AG04449 (cell line): ENCODE results near the gene XPO6.

Experiments
- CTCF ChIA-PET: fragments of 350-600 bp; formaldehyde crosslinking; extraction: SDS; loops from one replicate; lab custom pipeline; 2021; ENCODE audit warnings: antibody characterized with exemption; lab: Yijun Ruan, JAX
- POLR2A ChIA-PET: fragments of 400-600, 350-600 bp; formaldehyde crosslinking; extraction: SDS; loops from one replicate; lab custom pipeline; 2020; ENCODE audit warnings: antibody characterized with exemption, inconsistent platforms; lab: Yijun Ruan, JAX
- DNase-seq: peaks from one replicate; pipeline ENCODE4 v3.0.0-alpha.2; 2010; ENCODE audit warnings: low read depth, low spot score
- H3K4me3 ChIP-seq: 2 replicates; pipeline ENCODE4 v1.5.1; 2011; ENCODE audit warnings: low read depth, mild to moderate bottlenecking, control low read depth, low read length
- CTCF ChIP-seq: IDR thresholded peaks from one replicate; pipeline ENCODE4 v1.5.1; 2011; ENCODE audit warnings: mild to moderate bottlenecking, moderate library complexity, low read length, control low read depth, inconsistent platforms; ENCODE audit not compliant: insufficient read depth; ENCODE audit errors: missing control alignments

The XPO6 gene

DNA sequence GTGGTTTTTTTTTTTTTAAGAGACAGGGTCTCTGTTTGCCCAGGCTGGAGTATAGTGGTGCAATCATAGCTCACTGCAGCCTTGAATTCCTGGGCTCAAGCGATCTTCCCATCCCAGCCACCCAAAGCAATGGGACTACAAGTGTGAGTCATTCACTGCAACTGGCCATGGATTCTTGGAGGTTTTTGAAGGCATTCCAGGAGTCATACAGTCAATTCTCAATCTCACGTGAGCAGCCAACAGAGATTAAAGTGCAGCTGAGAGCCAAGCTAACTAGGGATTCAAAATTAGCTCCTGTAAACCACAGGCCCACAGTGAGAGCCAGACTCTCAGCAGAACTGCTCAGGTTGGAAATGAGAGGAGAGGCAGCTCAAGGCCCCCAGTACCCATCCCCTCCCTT, 30.2 kb downstream of the XPO6 start:
- no peak for TF ChIP-seq CTCF
- POLR2A ChIA-PET: interaction anchor here (0.6 to 1.7 kb wide), 4 partner anchors 10 to 65 kb away, joined by 3 to 14 read pairs (median 6); no protein-coding TSS in a partner anchor
- CTCF ChIA-PET: interaction anchor here (0.9 to 1.5 kb wide), 3 partner anchors 12 to 32 kb away, joined by 3 to 4 read pairs (median 3); no protein-coding TSS in a partner anchor
- DNase-seq: peak; percentile 88
- peak overlapping the region; percentile 4; the same call in 1 of the 2 replicates for H3K4me3 ChIP-seq

GRCh38 chr16:28180655-28181460, 30.9 kb downstream of the XPO6 start:
- H3K4me3 ChIP-seq: no peak overlapping the region
- DNase-seq: peak; percentile 42
- POLR2A ChIA-PET: interaction anchor here (0.6 to 1.7 kb wide), 4 partner anchors 11 to 64 kb away, joined by 3 to 14 read pairs (median 6); no protein-coding TSS in a partner anchor
- no peak for TF ChIP-seq CTCF
- CTCF ChIA-PET: interaction anchor here (0.9 to 1.5 kb wide), 3 partner anchors 13 to 33 kb away, joined by 3 to 4 read pairs (median 3); no protein-coding TSS in a partner anchor

DNA sequence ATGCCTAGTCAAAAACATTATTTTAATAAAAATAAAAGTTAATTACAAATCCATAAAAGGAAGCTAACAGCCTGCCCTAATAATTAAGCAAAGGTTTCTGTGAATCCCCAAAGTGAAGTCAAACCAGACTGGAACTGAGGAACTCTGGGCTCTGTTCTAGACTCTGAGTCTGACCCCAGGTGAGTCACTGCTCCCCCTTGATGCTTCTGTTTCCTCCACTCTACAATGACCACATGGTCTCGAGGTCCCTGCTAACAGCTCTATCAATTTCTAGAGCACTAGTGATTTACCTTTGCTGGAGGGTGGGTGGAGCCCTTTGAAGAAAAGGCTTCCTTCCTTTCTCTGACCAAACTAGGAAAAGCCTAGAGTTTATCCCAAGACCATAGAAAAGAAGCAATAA, 32.4 kb downstream of the XPO6 start:
- POLR2A ChIA-PET: interaction anchor here (0.5 to 0.8 kb wide), 2 partner anchors 10 to 854 kb away, joined by 3 read pairs; no protein-coding TSS in a partner anchor
- H3K4me3 ChIP-seq: no peak overlapping the region
- no peak for TF ChIP-seq CTCF
- CTCF ChIA-PET: interaction anchor here (1.0 kb wide), 1 partner anchor 9 kb away, joined by 3 read pairs; no protein-coding TSS in a partner anchor
- no peak for DNase-seq

GRCh38 chr16:28175715-28176114, 36.0 kb downstream of the XPO6 start:
- TF ChIP-seq CTCF: no peak
- ChIA-PET CTCF (interaction anchor here (1.6 kb wide), 1 partner anchor 102 kb away, joined by 5 read pairs; no protein-coding TSS in a partner anchor), POLR2A (no interaction called here)
- no peak for DNase-seq
- no peak overlapping the region for H3K4me3 ChIP-seq

DNA sequence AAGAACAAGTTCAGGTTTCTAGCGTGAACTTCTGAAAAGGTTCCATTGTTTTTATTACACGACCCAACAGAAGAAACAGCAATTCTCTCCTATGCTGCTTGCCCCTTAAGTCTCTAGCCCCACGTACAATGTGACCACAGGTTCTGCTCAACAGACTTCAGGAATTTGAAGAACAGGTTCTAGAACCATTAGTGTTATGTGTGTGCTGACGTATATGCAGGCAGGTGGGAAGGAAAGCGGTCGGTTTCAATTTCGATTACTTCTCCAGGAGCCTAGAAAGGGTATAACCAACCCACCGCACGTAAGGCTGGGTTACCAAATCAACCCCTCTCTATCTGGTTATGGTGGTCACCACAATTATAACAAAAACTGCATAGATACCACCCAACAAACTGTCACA, 39.4 kb downstream of the XPO6 start:
- DNase-seq: no peak
- no peak for TF ChIP-seq CTCF
- ChIA-PET POLR2A (interaction anchor here (0.5 kb wide), 1 partner anchor 10 kb away, joined by 4 read pairs; no protein-coding TSS in a partner anchor), CTCF (no interaction called here)
- no peak overlapping the region for H3K4me3 ChIP-seq

- H3K4me3 ChIP-seq: no peak overlapping the region
- ChIA-PET POLR2A (interaction anchor here (0.5 kb wide), 1 partner anchor 10 kb away, joined by 4 read pairs; no protein-coding TSS in a partner anchor), CTCF (no interaction called here)
- TF ChIP-seq CTCF: no peak
- no peak for DNase-seq
These were observed 39.9 kb downstream of the XPO6 start for GRCh38 chr16:28171816-28172215.
